Loucy (cell line): Measurements from ENCODE around the gene PSMD10.

Experiments
- EZH2phosphoT487 ChIP-seq: fragments of 200-600 bp; IDR thresholded peaks from 2 replicates; pipeline ENCODE4 v1.6.1; 2018; ENCODE audit warnings: antibody characterized with exemption, mild to moderate bottlenecking, moderate library complexity, borderline replicate concordance
- TF ChIP-seq, protein P1 (sequence below): fragments of 200-600 bp; sonication (generic); conservative IDR thresholded peaks from 2 replicates; pipeline ENCODE4 v1.5.1; 2014; ENCODE audit warnings: mild to moderate bottlenecking, antibody characterized with exemption, low read length

DNA sequence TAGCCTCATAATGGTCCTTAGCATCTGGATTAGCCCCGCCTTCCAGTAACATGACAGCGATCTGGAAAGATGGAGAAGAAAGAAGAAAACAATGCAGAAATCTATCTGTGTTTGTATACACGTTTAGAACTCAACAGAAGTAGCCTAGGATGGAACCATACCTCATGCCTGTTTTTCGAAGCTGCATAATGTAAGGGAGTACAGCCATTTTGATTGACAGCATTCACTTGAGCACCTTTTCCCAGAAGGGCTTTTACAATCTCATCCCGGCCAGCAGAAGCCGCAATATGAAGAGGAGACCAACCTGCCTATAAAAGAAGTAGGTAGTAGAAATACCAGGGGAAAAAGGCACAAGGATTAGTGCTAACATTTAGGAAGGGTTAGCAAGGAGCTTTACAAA is 3.5 kb downstream of the PSMD10 start:
- TF ChIP-seq, protein P1, sequence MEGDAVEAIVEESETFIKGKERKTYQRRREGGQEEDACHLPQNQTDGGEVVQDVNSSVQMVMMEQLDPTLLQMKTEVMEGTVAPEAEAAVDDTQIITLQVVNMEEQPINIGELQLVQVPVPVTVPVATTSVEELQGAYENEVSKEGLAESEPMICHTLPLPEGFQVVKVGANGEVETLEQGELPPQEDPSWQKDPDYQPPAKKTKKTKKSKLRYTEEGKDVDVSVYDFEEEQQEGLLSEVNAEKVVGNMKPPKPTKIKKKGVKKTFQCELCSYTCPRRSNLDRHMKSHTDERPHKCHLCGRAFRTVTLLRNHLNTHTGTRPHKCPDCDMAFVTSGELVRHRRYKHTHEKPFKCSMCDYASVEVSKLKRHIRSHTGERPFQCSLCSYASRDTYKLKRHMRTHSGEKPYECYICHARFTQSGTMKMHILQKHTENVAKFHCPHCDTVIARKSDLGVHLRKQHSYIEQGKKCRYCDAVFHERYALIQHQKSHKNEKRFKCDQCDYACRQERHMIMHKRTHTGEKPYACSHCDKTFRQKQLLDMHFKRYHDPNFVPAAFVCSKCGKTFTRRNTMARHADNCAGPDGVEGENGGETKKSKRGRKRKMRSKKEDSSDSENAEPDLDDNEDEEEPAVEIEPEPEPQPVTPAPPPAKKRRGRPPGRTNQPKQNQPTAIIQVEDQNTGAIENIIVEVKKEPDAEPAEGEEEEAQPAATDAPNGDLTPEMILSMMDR = no peak
- no peak for TF ChIP-seq EZH2phosphoT487
